ENCODE data around the gene CCL25. TPM values are rescaled to one million over a fixed set of nuclear protein-coding genes. Genes with fewer than 3 reads are reported as not detected.
"Not testable (repeated sequence)": the region's sequence is repeated elsewhere in the genome, so short reads cannot be mapped to it uniquely, and the experiment has no call there.

Gene CCL25
- total RNA-seq, 1 donor from 2014 or later = not detected

DNA sequence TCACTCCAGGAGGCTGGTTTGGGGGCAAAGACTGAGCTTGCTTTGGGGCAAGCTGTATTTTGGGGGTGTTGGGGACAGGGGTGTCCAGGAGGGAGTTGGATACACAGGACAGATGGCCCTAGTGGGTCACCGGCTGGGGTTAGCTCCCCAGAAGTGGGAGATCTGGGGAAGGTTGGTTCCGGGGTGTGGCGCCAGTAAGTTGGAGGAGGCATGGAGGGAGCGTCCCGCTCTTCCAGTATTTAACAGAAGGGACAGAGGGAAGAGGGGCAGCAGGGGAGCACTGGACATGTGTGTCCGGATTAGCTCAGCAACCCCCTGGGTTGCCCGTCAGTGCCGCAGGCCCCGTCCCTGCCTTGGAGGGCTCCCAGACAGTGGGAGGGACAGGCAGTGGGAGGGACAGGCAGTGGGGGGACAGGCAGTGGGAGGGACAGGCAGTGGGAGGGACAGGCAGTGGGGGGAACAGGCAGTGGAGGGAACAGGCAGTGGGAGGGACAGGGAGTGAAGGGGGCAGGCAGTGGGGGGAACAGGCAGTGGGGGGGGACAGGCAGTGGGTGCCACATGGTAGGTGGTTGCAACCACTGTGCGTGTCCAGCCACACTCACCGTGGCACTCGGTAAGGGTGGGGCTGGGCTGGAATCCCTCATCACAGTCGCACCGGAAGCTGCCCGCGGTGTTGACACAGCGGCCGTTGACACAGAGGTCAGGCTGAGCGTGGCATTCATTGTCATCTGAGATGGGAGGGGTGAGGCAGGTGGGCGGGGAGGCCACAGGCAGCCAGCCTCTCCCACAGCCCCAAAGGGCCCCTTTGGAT is 33.2 kb downstream of the CCL25 start:
- DNase-seq (ENCODE audit: low read depth, low spot score) = no peak

DNA sequence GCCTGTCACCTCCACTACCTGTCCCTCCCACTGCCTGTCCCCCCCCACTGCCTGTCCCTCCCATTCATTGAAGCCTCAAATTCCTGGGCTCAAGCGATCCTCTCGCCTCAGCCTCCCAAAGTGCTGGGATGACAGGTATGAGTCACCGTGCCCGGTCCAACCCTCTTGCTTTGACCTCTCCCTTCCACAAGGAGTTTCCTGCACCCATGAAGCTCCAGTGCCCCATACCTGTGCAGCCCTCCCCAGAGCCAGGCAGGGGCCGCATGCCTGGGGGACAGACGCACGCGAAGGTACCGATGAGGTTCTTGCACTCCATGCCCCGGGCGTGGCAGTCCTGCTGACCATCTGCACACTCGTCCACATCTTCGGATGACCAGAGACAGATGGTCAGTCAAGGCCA is 34.3 kb downstream of the CCL25 start:
- no peak for DNase-seq (ENCODE audit: low read depth, low spot score)

DNA sequence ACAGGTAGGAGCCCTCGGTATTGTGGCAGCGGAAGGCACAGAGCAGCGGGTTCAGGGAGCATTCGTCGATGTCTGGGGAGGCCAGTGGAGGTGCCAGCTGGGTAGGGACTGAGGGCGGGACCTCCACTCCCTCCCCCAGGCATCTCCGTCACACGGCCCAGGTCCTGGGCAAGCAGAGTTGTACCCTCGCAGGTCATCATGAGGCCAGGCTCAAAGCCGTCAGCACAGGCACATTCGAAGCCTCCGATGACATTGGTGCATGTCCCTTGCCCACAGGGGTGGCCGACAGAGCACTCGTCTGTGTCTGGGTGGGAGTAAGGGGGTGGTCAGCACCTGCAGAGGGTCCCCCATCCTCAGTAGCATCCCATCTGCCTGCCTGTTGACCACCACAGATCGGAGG is 35.3 kb downstream of the CCL25 start:
- DNase-seq (ENCODE audit: low read depth, low spot score) = no peak

DNA sequence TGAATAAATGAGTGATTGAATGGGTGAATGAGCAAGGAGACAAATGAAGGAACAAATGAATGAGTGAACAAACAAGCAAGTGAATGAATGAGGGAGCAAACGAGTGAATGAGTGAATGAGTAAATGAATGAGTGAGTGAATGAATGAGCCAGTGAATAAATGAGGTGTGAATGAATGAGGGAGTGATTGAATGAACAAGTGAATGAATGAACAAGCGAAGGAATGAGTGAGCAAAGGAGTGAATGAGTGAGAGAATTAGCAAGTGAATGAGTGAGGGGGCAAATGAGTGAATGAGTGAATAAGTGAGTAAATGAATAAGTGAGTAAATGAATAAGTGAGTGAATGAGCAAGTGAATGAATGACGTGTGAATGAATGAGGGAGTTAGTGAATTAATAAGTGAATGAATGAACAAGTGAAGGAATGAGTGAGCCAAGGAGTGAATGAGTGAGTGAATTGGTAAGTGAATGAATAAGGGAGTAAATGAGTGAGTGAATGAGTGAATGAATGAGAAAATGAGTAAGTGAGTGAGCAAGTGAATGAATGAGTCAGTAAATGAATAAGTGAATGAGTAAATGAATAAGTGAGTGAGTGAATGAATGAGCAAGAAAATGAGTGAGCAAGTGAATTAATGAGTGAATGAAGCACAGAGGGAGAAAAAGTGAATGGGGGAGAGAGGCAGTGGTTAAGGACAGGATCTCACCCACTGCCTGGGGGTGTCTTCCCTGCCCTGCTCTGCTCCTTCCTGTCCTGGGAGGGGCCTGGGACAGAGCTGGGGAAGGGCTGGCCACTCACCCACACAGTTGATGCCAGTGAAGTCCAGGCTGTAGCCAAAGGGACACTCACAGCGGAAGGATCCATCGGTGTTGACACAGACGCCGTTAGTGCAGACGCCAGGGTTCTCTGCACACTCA is 36.4 kb downstream of the CCL25 start:
- no peak for DNase-seq (ENCODE audit: low read depth, low spot score)

DNA sequence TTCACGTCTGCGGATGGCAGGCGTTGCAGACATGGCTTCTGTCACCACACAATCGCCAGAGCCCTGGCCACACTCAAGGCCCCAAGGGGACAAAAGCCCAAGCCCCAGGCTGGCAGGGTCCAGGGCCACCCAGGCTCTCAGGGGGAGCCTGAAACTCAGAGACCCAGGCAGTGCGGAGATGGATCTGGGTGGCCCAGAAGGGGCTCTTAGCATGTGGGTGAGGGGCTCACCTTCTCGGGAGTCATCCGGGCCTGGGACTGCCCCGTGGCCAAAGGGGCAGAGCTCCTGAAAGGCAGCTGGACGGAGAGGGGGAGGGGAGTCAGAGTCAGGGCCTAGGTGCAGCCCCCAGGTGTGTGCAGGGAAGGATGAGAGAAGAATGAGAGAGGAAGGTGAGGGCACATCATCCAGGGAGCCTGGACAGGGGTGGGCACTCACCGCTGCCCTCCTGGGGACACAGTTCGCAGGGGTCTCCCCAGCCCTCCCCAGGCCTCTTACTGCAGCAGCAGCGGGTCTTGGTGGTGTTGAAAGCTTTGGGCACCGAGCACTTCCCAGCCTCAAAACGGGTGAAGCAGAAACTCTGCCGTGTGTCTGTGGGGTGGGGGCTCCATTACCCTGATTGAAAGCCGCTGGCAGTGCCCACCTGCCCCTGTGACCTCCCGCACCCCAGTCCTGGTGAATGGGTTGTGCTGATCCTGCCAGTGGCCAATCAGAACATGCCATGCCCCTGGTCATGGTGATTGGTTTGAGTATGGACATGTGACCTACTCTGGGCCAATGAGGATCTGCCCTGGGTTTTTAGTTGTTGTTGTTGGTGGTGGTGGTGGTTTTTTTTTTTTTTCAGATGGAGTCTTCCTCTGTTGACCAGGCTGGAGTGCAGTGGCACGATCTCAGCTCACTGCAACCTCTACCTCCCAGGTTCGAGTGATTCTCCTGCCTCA is 37.4 kb downstream of the CCL25 start:
- no peak for DNase-seq (ENCODE audit: low read depth, low spot score)

DNA sequence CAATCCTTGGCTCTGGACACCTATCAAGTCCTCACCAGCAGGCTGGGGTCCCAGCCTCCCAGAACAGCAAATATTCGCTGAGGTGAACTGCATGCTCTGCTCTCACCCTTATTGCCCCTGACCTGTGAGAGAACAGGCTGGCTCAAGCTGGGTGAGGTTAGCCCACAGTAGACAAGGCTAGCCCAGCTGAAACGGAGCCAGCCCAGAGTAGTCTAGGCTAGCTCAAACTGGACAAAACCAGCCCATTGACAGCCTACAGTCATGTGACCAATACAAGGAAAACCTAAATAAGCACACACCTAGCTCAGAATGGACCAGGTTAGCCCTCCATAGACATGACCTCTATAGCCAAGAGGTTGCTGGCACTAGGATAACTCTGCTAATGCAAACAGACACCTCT is 38.4 kb downstream of the CCL25 start:
- DNase-seq (ENCODE audit: low read depth, low spot score) = no peak

DNA sequence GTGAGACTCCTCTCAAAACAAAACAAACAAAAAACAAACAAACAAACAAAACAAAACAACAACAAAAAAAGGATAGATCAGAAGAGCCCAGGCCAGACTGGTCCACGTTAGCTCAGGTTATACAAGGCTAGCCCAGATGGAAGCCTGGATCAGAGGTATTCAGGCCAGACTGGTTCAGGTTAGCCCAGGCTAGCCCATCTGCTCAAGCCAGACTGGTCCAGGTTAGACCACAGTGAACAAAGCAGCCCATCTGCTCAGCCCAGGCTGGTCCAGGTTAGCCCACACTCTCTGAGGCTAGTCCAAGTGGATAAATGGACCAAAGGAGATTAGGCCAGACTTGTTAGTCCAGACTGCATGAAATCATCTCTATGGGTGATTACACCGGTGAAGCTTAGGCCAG is 41.2 kb downstream of the CCL25 start:
- no peak for DNase-seq (ENCODE audit: low read depth, low spot score)

DNA sequence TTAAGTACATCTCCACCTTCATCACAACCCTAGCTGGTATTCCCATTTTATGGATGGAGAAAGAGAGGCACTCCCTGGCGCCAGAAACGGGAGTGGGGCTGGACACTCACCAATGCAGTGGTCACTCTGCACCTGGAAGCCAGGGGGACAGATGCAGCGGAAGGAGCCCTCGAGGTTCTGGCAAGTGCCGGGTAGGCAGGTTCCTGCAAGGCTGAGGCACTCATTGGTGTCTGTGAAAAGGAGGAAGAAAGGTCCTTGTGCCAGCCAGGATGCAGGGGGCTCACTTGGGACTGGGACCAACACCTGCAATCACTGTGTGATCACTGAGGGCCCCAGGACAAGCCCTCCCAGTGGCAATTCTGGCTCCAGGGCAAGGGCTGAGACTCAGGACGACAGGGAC is 41.8 kb downstream of the CCL25 start:
- no peak for DNase-seq (ENCODE audit: low read depth, low spot score)

DNA sequence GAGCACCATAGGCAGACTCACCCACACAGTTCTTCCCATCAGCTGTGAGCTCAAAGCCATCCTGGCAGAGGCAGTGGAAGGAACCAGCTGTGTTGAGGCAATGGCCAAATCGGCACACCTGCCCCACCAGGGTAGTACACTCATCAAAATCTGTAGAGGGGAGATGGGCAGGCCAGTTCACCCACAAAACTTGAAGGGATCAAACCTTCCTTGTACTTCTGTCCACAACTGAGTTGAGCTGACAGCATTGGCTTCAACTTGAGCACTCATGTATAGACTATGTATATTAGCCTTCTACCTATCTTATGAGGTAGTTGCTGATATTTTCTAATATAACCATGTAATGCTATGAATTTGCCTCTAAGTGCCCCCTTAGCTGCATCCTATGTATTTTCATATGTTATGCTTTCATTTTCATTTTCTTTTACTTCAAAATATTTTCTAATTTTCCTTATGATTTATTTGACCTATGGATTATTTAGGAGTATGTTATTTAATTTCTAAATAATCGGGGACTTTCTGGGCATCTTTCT is 42.9 kb downstream of the CCL25 start:
- no peak for DNase-seq (ENCODE audit: low read depth, low spot score)

DNA sequence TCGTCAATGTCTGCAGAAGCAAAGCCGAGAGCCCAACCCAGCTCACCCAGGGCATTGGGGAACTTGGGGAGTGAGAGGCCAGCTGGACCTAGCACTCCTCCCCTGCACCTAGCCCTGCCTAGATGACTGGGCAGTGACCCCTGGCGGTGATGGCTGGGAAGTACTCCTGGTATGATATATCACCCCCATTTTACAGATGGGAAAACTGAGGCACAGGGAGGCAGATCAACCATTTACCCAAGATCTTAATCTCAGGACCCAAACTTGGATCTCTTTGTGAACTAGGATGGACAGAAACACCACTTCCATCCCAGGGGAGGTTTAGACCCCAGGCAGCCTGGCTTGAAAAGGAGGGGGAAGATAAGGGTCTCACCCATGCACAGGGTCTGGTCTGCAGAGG is 43.5 kb downstream of the CCL25 start:
- DNase-seq (ENCODE audit: low read depth, low spot score) = no peak

DNA sequence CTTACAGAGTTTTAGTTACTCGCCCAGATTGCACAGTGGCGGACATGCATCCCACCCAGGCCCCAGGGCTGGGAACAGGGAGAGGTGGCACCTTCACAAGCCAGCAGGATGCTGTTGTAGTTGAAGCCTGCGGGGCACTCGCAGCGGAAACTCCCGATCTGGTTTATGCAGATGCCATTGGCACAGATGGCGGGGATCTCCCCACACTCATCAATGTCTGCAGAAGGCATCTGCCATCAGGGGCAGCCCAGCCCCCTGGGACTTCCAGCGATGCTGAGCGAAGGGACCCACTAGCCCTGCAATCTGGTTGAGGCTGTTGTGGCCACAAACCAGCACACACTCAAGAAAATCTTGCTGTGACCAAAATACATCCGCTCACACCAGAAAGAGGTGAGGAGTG is 44.6 kb downstream of the CCL25 start:
- DNase-seq (ENCODE audit: low read depth, low spot score) = no peak

DNA sequence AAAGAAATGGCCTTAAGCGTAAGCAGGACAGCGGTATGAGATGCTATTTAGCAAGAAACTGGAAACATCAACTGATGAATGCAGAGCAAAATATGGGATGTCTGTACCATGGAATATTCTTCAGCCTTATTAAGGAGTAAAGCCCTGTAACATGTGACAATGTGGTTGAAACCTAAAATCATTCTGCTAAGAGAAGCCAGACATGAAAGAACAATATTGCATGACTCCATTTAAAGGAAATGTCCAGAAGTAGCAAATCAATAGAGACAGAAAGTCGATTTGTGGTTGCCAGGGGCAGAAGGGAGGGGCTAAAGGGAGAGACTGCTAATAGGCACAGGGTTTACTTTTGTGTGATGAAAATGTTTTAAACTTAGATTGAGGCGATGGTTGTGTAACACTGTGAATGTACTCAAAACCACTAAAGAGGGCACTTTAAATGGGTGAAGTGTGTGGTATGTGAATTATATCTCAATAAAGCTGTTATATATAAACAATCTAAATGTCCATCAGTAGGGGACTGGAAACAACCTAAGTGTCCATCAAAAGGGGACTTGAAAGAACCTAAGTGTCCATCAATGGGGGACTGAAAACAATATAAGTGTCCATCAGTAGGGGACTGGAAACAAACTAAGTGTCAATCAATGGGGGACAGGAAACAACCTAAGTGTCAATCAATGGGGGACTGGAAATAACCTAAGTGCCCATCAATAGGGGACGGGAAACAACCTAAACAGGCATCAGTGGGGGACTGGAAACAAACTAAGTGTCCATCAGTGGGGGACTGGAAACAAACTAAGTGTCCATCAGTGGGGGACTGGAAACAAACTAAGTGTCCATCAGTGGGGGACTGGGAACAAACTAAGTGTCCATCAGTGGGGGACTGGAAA is 45.4 kb downstream of the CCL25 start:
- no peak for DNase-seq (ENCODE audit: low read depth, low spot score)

DNA sequence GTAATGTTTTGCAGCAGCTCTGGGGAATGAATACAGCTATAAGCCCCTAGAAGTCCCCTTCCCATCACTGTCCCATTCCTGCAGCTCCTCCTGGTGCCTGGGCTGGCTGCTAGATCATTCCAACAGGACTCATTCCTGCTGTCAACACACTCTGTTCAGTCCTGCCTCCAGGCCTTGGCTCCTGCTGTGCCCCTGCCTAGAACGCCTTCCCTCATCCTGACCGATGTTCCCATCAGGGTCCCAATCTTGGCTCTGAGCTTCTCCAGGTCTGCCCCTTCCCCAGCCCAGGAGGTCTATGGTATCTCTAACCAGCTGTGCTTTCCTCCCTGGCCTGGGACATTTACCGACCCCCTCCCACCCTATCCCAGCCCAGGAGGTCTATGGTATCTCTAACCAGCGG is 48.8 kb downstream of the CCL25 start:
- no peak for DNase-seq (ENCODE audit: low read depth, low spot score)

DNA sequence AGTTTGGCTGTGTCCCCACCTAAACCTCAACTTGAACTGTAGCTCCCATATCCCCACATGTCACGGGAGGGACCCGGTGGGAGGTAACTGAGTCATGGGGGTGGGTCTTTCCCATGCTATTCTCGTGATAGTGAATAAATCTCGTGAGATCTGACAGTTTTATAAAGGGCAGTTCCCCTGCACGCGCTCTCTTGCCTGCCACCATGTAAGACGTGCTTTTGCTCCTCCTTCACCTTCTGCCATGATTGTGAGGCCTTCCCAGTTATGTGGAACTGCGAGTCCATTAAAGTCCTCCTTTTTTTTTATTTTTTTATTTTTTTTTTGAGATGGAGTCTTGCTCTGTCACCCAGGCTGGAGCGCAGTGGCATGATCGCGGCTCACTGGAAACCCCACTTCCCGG is 49.4 kb downstream of the CCL25 start:
- not testable (repeated sequence) for DNase-seq (ENCODE audit: low read depth, low spot score)

DNA sequence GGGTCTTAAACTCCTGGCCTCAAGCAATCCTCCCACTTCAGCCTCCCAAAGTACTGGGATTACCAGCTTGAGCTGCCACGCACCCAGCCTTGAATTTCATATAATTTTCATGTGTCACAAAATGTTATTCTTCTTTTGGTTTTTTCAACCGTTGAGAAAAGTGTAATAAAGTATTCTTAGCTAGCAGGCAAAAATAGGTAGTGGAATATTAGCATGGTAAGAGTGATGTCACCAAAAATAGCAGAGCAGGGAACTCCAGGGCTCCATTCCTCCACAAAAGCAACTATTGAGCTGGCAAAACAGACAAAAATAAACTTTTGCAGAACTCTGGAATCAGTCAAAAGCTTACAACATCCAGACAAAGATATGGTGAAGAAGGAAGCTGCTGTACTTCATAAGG is 52.9 kb downstream of the CCL25 start:
- no peak for DNase-seq (ENCODE audit: low read depth, low spot score)

DNA sequence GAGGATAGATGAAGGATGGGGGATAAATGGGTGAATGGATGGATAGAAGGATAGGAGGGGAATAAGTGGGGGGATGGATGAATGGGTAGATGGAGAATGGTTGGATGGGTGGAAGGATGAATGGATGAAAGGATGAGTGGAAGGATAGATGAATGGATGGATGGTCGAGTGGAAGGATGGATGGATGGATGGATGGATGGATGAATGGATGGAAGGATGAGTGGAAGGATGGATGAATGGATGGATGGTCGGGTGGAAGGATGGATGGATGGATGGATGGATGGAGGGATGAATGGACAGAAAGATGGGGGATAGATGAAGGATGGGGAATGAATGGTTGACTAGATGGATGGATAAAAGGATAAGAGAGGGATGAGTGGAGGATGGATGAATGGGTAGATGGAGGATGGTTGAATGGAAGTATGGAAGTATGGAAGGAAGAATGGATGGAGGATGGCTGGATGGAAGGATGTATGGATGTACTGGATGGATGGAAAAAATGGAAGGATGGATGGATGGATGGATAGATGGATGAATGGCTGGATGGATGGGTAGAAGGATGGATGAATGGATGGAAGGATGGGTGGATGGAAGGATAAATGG is 54.8 kb downstream of the CCL25 start:
- no peak for DNase-seq (ENCODE audit: low read depth, low spot score)

DNA sequence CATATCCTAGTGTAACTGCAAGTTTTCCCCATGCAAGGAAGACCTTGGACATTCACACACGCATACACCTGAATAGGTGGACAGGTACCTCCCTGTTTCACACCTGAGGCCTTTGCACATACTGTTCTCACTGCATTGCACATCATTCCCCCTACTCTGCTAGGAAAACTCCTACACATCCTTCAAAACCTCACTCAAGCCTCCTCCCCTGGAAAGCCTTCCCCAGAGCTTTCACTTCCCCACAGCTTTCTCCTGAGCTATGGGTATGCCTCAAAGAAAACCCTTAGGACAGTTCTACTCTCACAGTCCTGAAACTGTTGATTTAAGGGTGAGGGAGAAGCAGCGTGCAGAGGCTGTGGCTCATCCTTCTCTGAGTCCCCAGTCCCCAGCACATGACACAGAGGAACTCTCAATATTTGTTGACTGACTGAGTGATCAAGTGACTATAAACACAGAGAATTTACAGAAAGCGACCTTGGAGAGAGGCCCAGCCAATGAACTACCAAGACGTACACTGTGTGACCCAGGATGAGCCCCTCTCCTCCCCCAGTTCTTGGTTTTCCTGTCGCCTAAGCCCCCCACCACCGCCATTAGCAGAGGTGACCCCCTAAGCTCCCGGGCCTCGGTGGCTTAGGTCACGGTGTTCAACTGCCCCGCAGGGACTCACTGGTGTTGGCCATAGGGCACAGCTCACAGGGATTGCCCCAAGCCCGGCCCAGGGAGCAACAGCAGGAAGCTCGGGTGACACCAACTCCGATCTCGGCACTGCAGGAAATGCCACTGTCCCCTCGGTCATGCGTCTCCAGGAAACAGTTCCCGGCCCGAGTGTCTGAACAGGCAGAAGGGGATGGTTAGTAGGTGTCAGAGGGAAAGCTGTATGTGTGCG is 56.2 kb downstream of the CCL25 start:
- DNase-seq (ENCODE audit: low read depth, low spot score) = no peak

DNA sequence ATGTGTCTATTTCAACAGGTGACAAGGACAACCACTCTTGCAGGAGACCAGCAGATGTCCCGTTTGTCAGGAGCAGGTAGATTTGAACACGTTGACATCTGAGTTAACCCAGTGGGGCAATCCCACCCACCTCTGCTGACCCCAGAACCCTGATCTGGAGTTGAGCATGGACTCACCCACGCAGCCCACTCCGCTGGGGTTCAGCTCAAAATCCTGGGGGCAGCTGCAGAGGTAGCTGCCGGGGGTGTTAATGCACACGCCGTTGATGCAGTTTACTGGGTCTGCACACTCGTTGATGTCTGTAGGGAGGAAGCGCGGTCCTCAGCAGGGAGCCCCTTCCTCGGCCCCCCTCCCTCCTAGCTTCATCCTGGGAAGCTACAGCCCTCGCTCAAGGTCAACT is 56.9 kb downstream of the CCL25 start:
- DNase-seq (ENCODE audit: low read depth, low spot score) = no peak
